Panc1 (cell line): Measurements from ENCODE around the gene SRRM3.

Source experiments
- CTCF ChIP-seq: fragments of 450-650 bp; IDR thresholded peaks from 2 replicates; pipeline ENCODE4 v1.5.1; 2017; ENCODE audit warnings: mild to moderate bottlenecking
- POLR2AphosphoS5 ChIP-seq: IDR thresholded peaks from 2 replicates; pipeline ENCODE4 v1.6.1; 2012; ENCODE audit warnings: mild to moderate bottlenecking, low read depth, low read length, moderate library complexity
- REST ChIP-seq, 2 experiments: IDR thresholded peaks; 2 replicates each; pipeline ENCODE4 v1.6.1; 2011 to 2012; ENCODE audit warnings: low read depth in 2 of 2, control low read depth in 1 of 2, low read length in 1 of 2, mild to moderate bottlenecking in 1 of 2, moderate library complexity in 1 of 2; ENCODE audit not compliant: insufficient read depth in 1 of 2
- SIN3A ChIP-seq: IDR thresholded peaks from 2 replicates; pipeline ENCODE4 v1.6.1; 2012; ENCODE audit warnings: low read depth, mild to moderate bottlenecking, low read length, moderate library complexity, borderline replicate concordance; ENCODE audit not compliant: insufficient read depth

- TF ChIP-seq POLR2AphosphoS5 = no peak
- TF ChIP-seq CTCF = no peak
- no peak for TF ChIP-seq SIN3A
- no peak for TF ChIP-seq REST (IDR thresholded peaks at IDR 0.05; ENCODE audit: insufficient read depth in 1 of 2, low read depth in 2 of 2, low read length in 1 of 2)
Observed at GRCh38 chr7:76211216-76211615, 9.5 kb downstream of the SRRM3 start.
